ENCODE data around the gene SHD. TPM values are rescaled to one million over a fixed set of nuclear protein-coding genes. Genes with fewer than 3 reads are reported as not detected.
"Not testable (repeated sequence)": the region's sequence is repeated elsewhere in the genome, so short reads cannot be mapped to it uniquely, and the experiment has no call there.

The SHD gene
- polyA plus RNA-seq (2012; ENCODE audit: missing spikeins) = not detected

GRCh38 chr19:4278419-4279266 lies at the start of gene SHD:
Gene SHD (plus strand): TSS chr19:4279266. CDS start chr19:4280064, 798 bp downstream.
- TF ChIP-seq POLR2A (IDR thresholded peaks at IDR 0.05; ENCODE audit: low read depth, low read length) = no peak
- no peak for TF ChIP-seq POLR2AphosphoS5 (IDR thresholded peaks at IDR 0.05; ENCODE audit: low read depth, low read length)
- TF ChIP-seq TAF1 (IDR thresholded peaks at IDR 0.05; ENCODE audit: borderline replicate concordance, low read depth, low read length) = no peak
- DNase-seq (ENCODE audit: insufficient read length) = no peak
- FAIRE-seq = no peak

- not testable (repeated sequence) for FAIRE-seq
Measured at GRCh38 chr19:4230237-4230636, 48.8 kb upstream of the SHD start.

GRCh38 chr19:4231521-4231920 lies 47.5 kb upstream of the SHD start:
- not testable (repeated sequence) for DNase-seq (ENCODE audit: insufficient read length); FAIRE-seq

More at GRCh38 chr19:4230237-4230636, 48.8 kb upstream of the SHD start:
- DNase-seq (ENCODE audit: insufficient read length) = not testable (repeated sequence)

- DNase-seq (ENCODE audit: insufficient read length); FAIRE-seq: not testable (repeated sequence)
Measured at GRCh38 chr19:4232139-4232538, 46.9 kb upstream of the SHD start.

DNA sequence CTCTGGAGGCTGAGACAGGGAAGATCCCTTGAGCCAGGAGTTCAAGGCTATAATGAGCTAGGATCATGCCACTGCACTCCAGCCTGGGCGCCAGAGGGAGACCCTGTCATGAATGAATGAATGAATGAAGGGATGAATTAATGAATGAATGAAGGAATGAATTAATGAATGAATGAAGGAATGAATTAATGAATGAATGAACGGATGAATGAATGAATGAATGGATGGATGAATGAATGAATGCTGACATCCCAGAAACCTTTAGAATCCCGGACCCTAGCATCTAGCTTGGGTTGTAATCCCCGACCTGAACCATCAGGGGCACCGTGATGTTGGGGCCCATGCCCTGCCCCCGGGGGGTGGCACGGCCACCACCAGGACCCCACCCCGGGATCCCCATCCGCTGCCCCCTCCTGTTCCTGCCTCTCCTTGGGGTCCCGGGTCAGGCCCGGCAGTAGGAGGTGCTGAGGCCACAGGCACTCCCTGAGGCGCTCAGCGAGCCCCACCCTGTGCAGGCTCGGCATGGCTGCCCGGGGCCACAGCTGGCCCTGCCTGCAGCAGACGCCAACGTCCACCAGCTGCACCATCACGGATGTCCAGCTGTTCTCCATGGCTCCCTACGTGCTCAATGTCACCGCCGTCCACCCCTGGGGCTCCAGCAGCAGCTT lies 46.3 kb upstream of the SHD start:
- TF ChIP-seq POLR2AphosphoS5 (IDR thresholded peaks at IDR 0.05; ENCODE audit: low read depth, low read length) (no peak), TAF1 (IDR thresholded peaks at IDR 0.05; ENCODE audit: borderline replicate concordance, low read depth, low read length) (no peak), POLR2A (IDR thresholded peaks at IDR 0.05; ENCODE audit: low read depth, low read length) (no peak)
- no peak for DNase-seq (ENCODE audit: insufficient read length)
- FAIRE-seq = no peak

- no peak for TF ChIP-seq POLR2A (IDR thresholded peaks at IDR 0.05; ENCODE audit: low read depth, low read length)
- TF ChIP-seq TAF1 (IDR thresholded peaks at IDR 0.05; ENCODE audit: borderline replicate concordance, low read depth, low read length) = no peak
- no peak for TF ChIP-seq POLR2AphosphoS5 (IDR thresholded peaks at IDR 0.05; ENCODE audit: low read depth, low read length)
- FAIRE-seq = peak; percentile 48
- DNase-seq (ENCODE audit: insufficient read length) = peak; percentile 54
Measured at GRCh38 chr19:4233282-4233853, 45.7 kb upstream of the SHD start.

GRCh38 chr19:4234142-4234861 lies 44.8 kb upstream of the SHD start:
- FAIRE-seq (no peak), DNase-seq (ENCODE audit: insufficient read length) (no peak)
- TF ChIP-seq TAF1 (IDR thresholded peaks at IDR 0.05; ENCODE audit: borderline replicate concordance, low read depth, low read length) = no peak
- TF ChIP-seq POLR2AphosphoS5 (IDR thresholded peaks at IDR 0.05; ENCODE audit: low read depth, low read length) = no peak
- TF ChIP-seq POLR2A (IDR thresholded peaks at IDR 0.05; ENCODE audit: low read depth, low read length) = no peak

DNA sequence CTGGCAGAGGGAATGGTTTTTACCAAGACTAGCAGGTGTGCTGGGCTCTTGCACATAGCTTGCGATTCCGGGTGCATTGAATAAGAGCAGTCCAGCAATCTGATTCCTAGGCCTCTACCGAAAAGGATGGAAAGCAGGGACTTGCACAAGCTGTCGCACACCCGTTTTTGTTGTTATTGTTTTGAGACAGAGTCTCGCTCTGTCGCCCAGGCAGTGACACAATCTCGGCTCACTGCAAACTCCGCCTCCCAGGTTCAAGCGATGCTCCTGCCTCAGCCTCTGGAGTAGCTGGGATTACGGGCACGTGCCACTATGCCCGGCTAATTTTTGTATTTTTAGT lies 44.2 kb upstream of the SHD start:
- DNase-seq (ENCODE audit: insufficient read length) = no peak
- no peak for FAIRE-seq
- TF ChIP-seq POLR2AphosphoS5 (IDR thresholded peaks at IDR 0.05; ENCODE audit: low read depth, low read length) (no peak), POLR2A (IDR thresholded peaks at IDR 0.05; ENCODE audit: low read depth, low read length) (no peak), TAF1 (IDR thresholded peaks at IDR 0.05; ENCODE audit: borderline replicate concordance, low read depth, low read length) (no peak)

GRCh38 chr19:4237510-4237909 lies 41.6 kb upstream of the SHD start:
- DNase-seq (ENCODE audit: insufficient read length); FAIRE-seq: not testable (repeated sequence)

GRCh38 chr19:4238831-4239230 lies 40.2 kb upstream of the SHD start:
- no peak for FAIRE-seq
- DNase-seq (ENCODE audit: insufficient read length) = no peak
- no peak for TF ChIP-seq POLR2A (IDR thresholded peaks at IDR 0.05; ENCODE audit: low read depth, low read length)
- TF ChIP-seq POLR2AphosphoS5 (IDR thresholded peaks at IDR 0.05; ENCODE audit: low read depth, low read length) = no peak
- TF ChIP-seq TAF1 (IDR thresholded peaks at IDR 0.05; ENCODE audit: borderline replicate concordance, low read depth, low read length) = no peak

- TF ChIP-seq POLR2A (IDR thresholded peaks at IDR 0.05; ENCODE audit: low read depth, low read length) (0 out of 2 replicates have a peak, but pooled peaks have one; percentile 33), TAF1 (IDR thresholded peaks at IDR 0.05; ENCODE audit: borderline replicate concordance, low read depth, low read length) (no peak)
- DNase-seq (ENCODE audit: insufficient read length) = no peak
- peak; percentile 64 for FAIRE-seq
Measured at GRCh38 chr19:4241824-4242430, 37.1 kb upstream of the SHD start.

DNA sequence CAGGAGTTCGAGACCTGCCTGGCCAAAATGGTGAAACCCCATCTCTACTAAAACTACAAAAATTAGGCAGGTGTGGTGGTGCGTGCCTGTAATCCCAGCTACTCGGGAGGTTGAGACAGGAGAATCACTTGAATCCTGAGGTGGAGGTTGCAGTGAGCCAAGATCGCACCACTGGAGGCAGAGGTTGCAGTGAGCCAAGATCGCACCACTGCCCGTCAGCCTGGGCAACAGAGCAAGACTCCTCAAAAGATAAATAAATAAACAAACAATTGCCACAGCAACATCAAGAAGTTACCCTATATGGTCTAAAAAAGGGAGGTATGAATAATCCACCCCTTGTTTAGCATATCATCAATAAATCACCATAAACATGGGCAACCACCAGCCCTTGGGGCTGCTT lies 33.1 kb upstream of the SHD start:
- DNase-seq (ENCODE audit: insufficient read length); FAIRE-seq: not testable (repeated sequence)
